B cell (primary cell): ENCODE measurements around the gene MYCBP2. TPM values are rescaled to one million over a fixed set of nuclear protein-coding genes. Genes with fewer than 3 reads are reported as not detected.

ENCODE experiments used
- ATAC-seq: fragments of 200-7000 bp; cut with Tn5 transposase; one replicate; pipeline ENCODE4 v1.10.0; 2021; ENCODE audit warnings: low read depth, mild to moderate bottlenecking, moderate number of reproducible peaks, moderate library complexity
- CTCF ChIA-PET: fragments of 350-600 bp; sonication (Branson Sonifier 250); formaldehyde crosslinking; loops from one replicate; lab custom pipeline; 2021; ENCODE audit warnings: antibody characterized with exemption, inconsistent platforms; lab: Charles Lee
- POLR2A ChIA-PET: fragments of 350-600 bp; sonication (Branson Sonifier 250); formaldehyde crosslinking; loops from one replicate; lab custom pipeline; 2021; ENCODE audit warnings: antibody characterized with exemption; lab: Charles Lee
- DNase-seq: peaks from one replicate; pipeline ENCODE4 v3.0.0; 2013
- H2AFZ ChIP-seq: 2 replicates; pipeline ENCODE4 v1.6.1; 2012; ENCODE audit warnings: mild to moderate bottlenecking, low read depth, low read length; ENCODE audit not compliant: insufficient read depth, poor library complexity, severe bottlenecking
- H3K27ac ChIP-seq, 2 donors: 1 replicate in 1 of 2; 2 replicates in 1 of 2; pipeline ENCODE4 v1.5.1; 2012 to 2013; ENCODE audit warnings: low read length in 2 of 2, mild to moderate bottlenecking in 2 of 2, moderate library complexity in 1 of 2
- H3K27me3 ChIP-seq, 4 experiments: fragments of 200-600 bp in 1 of 4; sonication (generic) in 1 of 4; replicated peaks in 1 of 4; 1 replicate in 2 of 4; 2 replicates in 2 of 4; pipeline versions ENCODE4 v1.6.1 to v1.7.0; 2013 to 2016; ENCODE audit warnings: low read length in 3 of 4, mild to moderate bottlenecking in 2 of 4, mixed read lengths in 1 of 4, moderate library complexity in 1 of 4; ENCODE audit not compliant: insufficient read depth in 4 of 4, control insufficient read depth in 3 of 4; ENCODE audit errors: control extremely low read depth in 1 of 4
- H3K36me3 ChIP-seq, 2 experiments: replicated peaks in 1 of 2; 1 replicate in 1 of 2; 2 replicates in 1 of 2; pipeline versions ENCODE4 v1.6.1 to v1.7.1; 2013; ENCODE audit warnings: low read length in 1 of 2; ENCODE audit not compliant: insufficient read depth in 2 of 2, control insufficient read depth in 1 of 2; ENCODE audit errors: control extremely low read depth in 1 of 2, extremely low read depth in 1 of 2
- H3K4me1 ChIP-seq, 2 donors: fragments of 200-600 bp in 1 of 2; sonication (generic) in 1 of 2; 1 replicate in 1 of 2; 2 replicates in 1 of 2; pipeline versions ENCODE4 v1.5.1 to v1.6.1; 2013 to 2017; ENCODE audit warnings: low read length in 2 of 2; ENCODE audit not compliant: control insufficient read depth in 2 of 2, insufficient read depth in 2 of 2
- H3K4me2 ChIP-seq: replicated peaks from 2 replicates; pipeline ENCODE3; 2012; ENCODE audit warnings: mild to moderate bottlenecking, low read depth, low read length; ENCODE audit not compliant: poor library complexity, severe bottlenecking
- H3K4me3 ChIP-seq, 5 experiments: fragments of 200-600 bp in 1 of 5; sonication (generic) in 1 of 5; 1 replicate in 3 of 5; 2 replicates in 2 of 5; pipeline versions ENCODE4 v1.5.1 to v1.7.0; 2011 to 2016; ENCODE audit warnings: low read length in 4 of 5, mild to moderate bottlenecking in 4 of 5, low read depth in 2 of 5, control low read depth in 1 of 5, moderate library complexity in 1 of 5; ENCODE audit not compliant: insufficient read depth in 1 of 5; ENCODE audit errors: control extremely low read depth in 1 of 5, extremely low read depth in 1 of 5
- H3K79me2 ChIP-seq: fragments of 200-600 bp; sonication (generic); one replicate; pipeline ENCODE4 v1.6.0; 2016; ENCODE audit warnings: low read length; ENCODE audit not compliant: control insufficient read depth, insufficient read depth
- H3K9ac ChIP-seq: fragments of 200-600 bp; sonication (generic); 2 replicates; pipeline ENCODE4 v1.6.1; 2017; ENCODE audit warnings: mild to moderate bottlenecking, low read length, moderate library complexity
- H3K9me3 ChIP-seq, 3 donors: one replicate each; pipeline versions ENCODE4 v1.6.1 to v1.7.1; 2013; ENCODE audit warnings: low read length in 2 of 3; ENCODE audit not compliant: control insufficient read depth in 2 of 3, insufficient read depth in 1 of 3; ENCODE audit errors: control extremely low read depth in 1 of 3
- H4K20me1 ChIP-seq: 2 replicates; pipeline ENCODE4 v1.6.0; 2012; ENCODE audit warnings: mild to moderate bottlenecking, low read length; ENCODE audit not compliant: insufficient read depth, control insufficient read depth, poor library complexity, severe bottlenecking
- H3K27ac Mint-ChIP-seq: one replicate; pipeline ENCODE4 v1.8.0; 2021; ENCODE audit warnings: mixed read lengths
- H3K27me3 Mint-ChIP-seq: one replicate; pipeline ENCODE4 v1.8.0; 2021; ENCODE audit warnings: mixed read lengths
- H3K4me1 Mint-ChIP-seq: one replicate; pipeline ENCODE4 v1.8.0; 2021; ENCODE audit warnings: mixed read lengths
- H3K4me3 Mint-ChIP-seq: one replicate; pipeline ENCODE4 v1.8.0; 2021; ENCODE audit warnings: mixed read lengths
- H3K9me3 Mint-ChIP-seq: one replicate; pipeline ENCODE4 v1.8.0; 2022; ENCODE audit warnings: mixed read lengths; ENCODE audit not compliant: insufficient read depth
- CTCF ChIP-seq: fragments of 200-600 bp; IDR thresholded peaks from one replicate; pipeline ENCODE4 v1.8.0; 2022; ENCODE audit warnings: antibody characterized with exemption, mild to moderate bottlenecking
- EZH2 ChIP-seq: IDR thresholded peaks from 2 replicates; pipeline ENCODE4 v1.6.1; 2012; ENCODE audit warnings: borderline replicate concordance, low read depth, mild to moderate bottlenecking, moderate library complexity, low read length; ENCODE audit not compliant: insufficient read depth, poor library complexity, severe bottlenecking
- WGBS: methylation state at CpG from one replicate; pipeline ENCODE4 v1.1.5; 2013; ENCODE audit warnings: missing lambda C conversion rate; ENCODE audit not compliant: insufficient coverage; 5-methylcytosine and 5-hydroxymethylcytosine counted together
- intact Hi-C: fragments of 100-400 bp; cut with micrococcal nuclease; formaldehyde crosslinking; loops from one replicate; pipeline ENCODE4 v1.10.0; 2022
- polyA plus RNA-seq: library from polyadenylated mRNA; depleted of rRNA; stranded (reverse); fragments of >200 nt; gene quantifications from 2 replicates; pipeline ENCODE4 v1.2.3, GENCODE V29; 2012
- total RNA-seq, 2 donors: library from RNA; stranded (reverse); fragments of 120-200 nt in 1 of 2; gene quantifications; 1 replicate in 1 of 2; 2 replicates in 1 of 2; pipeline versions ENCODE4 v1.2.3 to v1.2.4, GENCODE V29; 2013 to 2022

Gene MYCBP2
- total and polyA plus RNA-seq, 2 donors (not counting 1 experiment from before 2014, with no cell fraction given): 84.0 to 237 TPM

DNA sequence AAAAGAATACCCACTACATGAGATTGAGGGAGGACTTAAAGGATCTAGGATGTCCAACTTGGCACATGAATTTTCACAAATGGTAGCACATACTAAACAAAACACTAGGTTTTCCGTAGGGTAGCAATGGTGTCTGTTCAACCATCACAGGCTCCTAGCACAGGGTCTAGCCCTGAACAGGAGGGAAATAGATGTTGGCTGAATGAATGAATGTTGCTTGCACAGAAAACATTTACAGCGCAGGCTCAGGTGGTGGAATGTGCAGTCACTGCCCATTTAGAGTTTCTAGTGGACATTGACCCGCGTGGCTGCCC lies 1.9 kb upstream of the MYCBP2 start:
- DNase-seq: no peak
- H4K20me1 ChIP-seq: peaks cover 25% of the 10 kb centered on the region
- peak overlapping the region; percentile 97 for H3K27ac Mint-ChIP-seq
- peak overlapping the region; percentile 96 for H2AFZ ChIP-seq
- POLR2A ChIA-PET: interaction anchor here (0.7 to 4.5 kb wide), 6 partner anchors 11 to 150 kb away, joined by 3 to 45 read pairs (median 4); no protein-coding TSS in a partner anchor
- H3K36me3 ChIP-seq: no peaks in the 10 kb centered on the region
- H3K9me3 Mint-ChIP-seq: no peaks in the 10 kb centered on the region
- no peaks in the 10 kb centered on the region for H3K27me3 Mint-ChIP-seq
- TF ChIP-seq EZH2 (no peak), CTCF (no peak)
- WGBS: 0% methylated on average over 3 of the region's 4 CpGs
- H3K4me1 Mint-ChIP-seq: peaks cover 60% of the 10 kb centered on the region
- no peak for ATAC-seq
- H3K27me3 ChIP-seq: no peaks in the 10 kb centered on the region
- peak overlapping the region; percentile 84 to 91 for H3K27ac ChIP-seq
- peaks cover 58% of the 10 kb centered on the region for H3K79me2 ChIP-seq
- peak overlapping the region; percentile 94 for H3K4me3 Mint-ChIP-seq
- peak overlapping the region; percentile 87 for H3K4me2 ChIP-seq
- peaks cover 37 to 44% of the 10 kb centered on the region in 2 donors for H3K4me1 ChIP-seq
- H3K9me3 ChIP-seq: no peaks in the 10 kb centered on the region
- peak overlapping the region; percentile 97 for H3K9ac ChIP-seq
- CTCF ChIA-PET: interaction anchor here (1.2 to 7.3 kb wide), 8 partner anchors 10 to 150 kb away, joined by 3 to 137 read pairs (median 5); no protein-coding TSS in a partner anchor
- intact Hi-C loops: loop anchor here (1.0 to 10.0 kb wide), 10 partner anchors 11 to 444 kb away; partner anchors contain the start of genes FBXL3, KCTD12 and SLAIN1
- H3K4me3 ChIP-seq: peak overlapping the region; percentile 80 to 99 (median 92)

- H3K9me3 ChIP-seq: no peaks in the 10 kb centered on the region
- H3K4me3 ChIP-seq: peak overlapping the region; percentile 86 to 96 (median 93)
- no peaks in the 10 kb centered on the region for H3K27me3 Mint-ChIP-seq
- H3K27ac Mint-ChIP-seq: peak overlapping the region; percentile 97
- peaks cover 58 to 68% of the 10 kb centered on the region in 2 donors for H3K4me1 ChIP-seq
- intact Hi-C loops: loop anchor here (2.0 to 10.0 kb wide), 5 partner anchors 17 to 441 kb away; partner anchors contain the start of genes KCTD12 and SLAIN1
- H3K4me2 ChIP-seq: peak overlapping the region; percentile 87
- no peaks in the 10 kb centered on the region for H3K9me3 Mint-ChIP-seq
- DNase-seq (peak; percentile 64), ATAC-seq (no peak)
- H3K4me3 Mint-ChIP-seq: peak overlapping the region; percentile 99
- H3K4me1 Mint-ChIP-seq: peaks cover 82% of the 10 kb centered on the region
- H3K27me3 ChIP-seq: no peaks in the 10 kb centered on the region
- peak overlapping the region; percentile 88 for H3K27ac ChIP-seq
- H3K36me3 ChIP-seq: no peaks in the 10 kb centered on the region
- no peak for TF ChIP-seq EZH2
- no peak for TF ChIP-seq CTCF
- H3K79me2 ChIP-seq: peaks cover 72% of the 10 kb centered on the region
- ChIA-PET CTCF (interaction anchor here (0.8 to 7.3 kb wide), 14 partner anchors 9 to 153 kb away, joined by 3 to 137 read pairs (median 4); no protein-coding TSS in a partner anchor), POLR2A (interaction anchor here (0.6 to 1.2 kb wide), 3 partner anchors 15 to 153 kb away, joined by 3 to 10 read pairs (median 4); no protein-coding TSS in a partner anchor)
- peaks cover 51% of the 10 kb centered on the region for H4K20me1 ChIP-seq
- peak overlapping the region; percentile 93 for H3K9ac ChIP-seq
- peak overlapping the region; percentile 84 for H2AFZ ChIP-seq
- 0% methylated on average over 5 of the region's 11 CpGs for WGBS
Measured at GRCh38 chr13:77325371-77325980, 1.4 kb downstream of the MYCBP2 start.
